Peyer's patch (tissue), 4 donors: ENCODE data around the gene SPDYE4.

Source experiments
- CTCF ChIP-seq, 6 experiments: fragments of 450-650 bp in 4 of 6; fragments of 200-600 bp in 2 of 6; sonication (generic) in 1 of 6; IDR thresholded peaks; one replicate each; pipeline ENCODE4 v1.5.1; 2017 to 2019; ENCODE audit warnings: antibody characterized with exemption in 6 of 6, mild to moderate bottlenecking in 3 of 6, moderate library complexity in 1 of 6
- POLR2A ChIP-seq, 2 donors: fragments of 450-650 bp; IDR thresholded peaks; one replicate each; pipeline ENCODE4 v1.5.1; 2017; ENCODE audit warnings: antibody characterized with exemption in 2 of 2, mild to moderate bottlenecking in 2 of 2, moderate library complexity in 2 of 2

GRCh38 chr17:8709006-8709405, 49.3 kb downstream of the SPDYE4 start:
- TF ChIP-seq CTCF (IDR thresholded peaks at IDR 0.05) (no peak), POLR2A (IDR thresholded peaks at IDR 0.05) (no peak)
